ENCODE measurements around the gene CCDC152. TPM values are rescaled to one million over a fixed set of nuclear protein-coding genes. Genes with fewer than 3 reads are reported as not detected.

Gene CCDC152
- total and polyA plus RNA-seq, 10 of the 15 experiments (the other 5 are each of a cell fraction or from before 2014, with no cell fraction given): 0.12 to 25.8 (median 13.5) TPM

- TF ChIP-seq POLR2AphosphoS5 (IDR thresholded peaks at IDR 0.05; ENCODE audit: low read length) (0 out of 2 replicates have a peak, but pooled peaks have one; percentile 30), EED (IDR thresholded peaks at IDR 0.05; ENCODE audit: low read depth) (peak; percentile 62), TAF1 (IDR thresholded peaks at IDR 0.05; ENCODE audit: borderline replicate concordance, low read depth, low read length) (peak; percentile 84; the same call in 1 of the 2 replicates), MEF2B (IDR thresholded peaks at IDR 0.05; ENCODE audit: partially characterized antibody, poor library complexity, severe bottlenecking) (no peak), SREBF1 (IDR thresholded peaks at IDR 0.05; ENCODE audit: low read length) (no peak), IKZF1 (conservative IDR thresholded peaks at IDR 0.05) (0 out of 2 replicates have a peak, but pooled peaks have one; percentile 12), TCF7 (IDR thresholded peaks at IDR 0.05; ENCODE audit: borderline replicate concordance) (no peak), WRNIP1 (IDR thresholded peaks at IDR 0.05; ENCODE audit: borderline replicate concordance, low read depth, low read length) (no peak), MTA3 (IDR thresholded peaks at IDR 0.05; ENCODE audit: borderline replicate concordance, low read length) (peak; percentile 26; the same call in 1 of the 2 replicates), SIN3A (IDR thresholded peaks at IDR 0.05; ENCODE audit: low read depth, low read length) (no peak)
- TF ChIP-seq, protein P1, sequence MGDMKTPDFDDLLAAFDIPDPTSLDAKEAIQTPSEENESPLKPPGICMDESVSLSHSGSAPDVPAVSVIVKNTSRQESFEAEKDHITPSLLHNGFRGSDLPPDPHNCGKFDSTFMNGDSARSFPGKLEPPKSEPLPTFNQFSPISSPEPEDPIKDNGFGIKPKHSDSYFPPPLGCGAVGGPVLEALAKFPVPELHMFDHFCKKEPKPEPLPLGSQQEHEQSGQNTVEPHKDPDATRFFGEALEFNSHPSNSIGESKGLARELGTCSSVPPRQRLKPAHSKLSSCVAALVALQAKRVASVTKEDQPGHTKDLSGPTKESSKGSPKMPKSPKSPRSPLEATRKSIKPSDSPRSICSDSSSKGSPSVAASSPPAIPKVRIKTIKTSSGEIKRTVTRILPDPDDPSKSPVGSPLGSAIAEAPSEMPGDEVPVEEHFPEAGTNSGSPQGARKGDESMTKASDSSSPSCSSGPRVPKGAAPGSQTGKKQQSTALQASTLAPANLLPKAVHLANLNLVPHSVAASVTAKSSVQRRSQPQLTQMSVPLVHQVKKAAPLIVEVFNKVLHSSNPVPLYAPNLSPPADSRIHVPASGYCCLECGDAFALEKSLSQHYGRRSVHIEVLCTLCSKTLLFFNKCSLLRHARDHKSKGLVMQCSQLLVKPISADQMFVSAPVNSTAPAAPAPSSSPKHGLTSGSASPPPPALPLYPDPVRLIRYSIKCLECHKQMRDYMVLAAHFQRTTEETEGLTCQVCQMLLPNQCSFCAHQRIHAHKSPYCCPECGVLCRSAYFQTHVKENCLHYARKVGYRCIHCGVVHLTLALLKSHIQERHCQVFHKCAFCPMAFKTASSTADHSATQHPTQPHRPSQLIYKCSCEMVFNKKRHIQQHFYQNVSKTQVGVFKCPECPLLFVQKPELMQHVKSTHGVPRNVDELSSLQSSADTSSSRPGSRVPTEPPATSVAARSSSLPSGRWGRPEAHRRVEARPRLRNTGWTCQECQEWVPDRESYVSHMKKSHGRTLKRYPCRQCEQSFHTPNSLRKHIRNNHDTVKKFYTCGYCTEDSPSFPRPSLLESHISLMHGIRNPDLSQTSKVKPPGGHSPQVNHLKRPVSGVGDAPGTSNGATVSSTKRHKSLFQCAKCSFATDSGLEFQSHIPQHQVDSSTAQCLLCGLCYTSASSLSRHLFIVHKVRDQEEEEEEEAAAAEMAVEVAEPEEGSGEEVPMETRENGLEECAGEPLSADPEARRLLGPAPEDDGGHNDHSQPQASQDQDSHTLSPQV (IDR thresholded peaks at IDR 0.05): no peak
Measured at GRCh38 chr5:42756606-42757601, at the start of gene CCDC152 (continued).
